ENCODE data around the gene PCDHAC1.
"Not testable (repeated sequence)": the region's sequence is repeated elsewhere in the genome, so short reads cannot be mapped to it uniquely, and the experiment has no call there.

The PCDHAC1 gene, protein sequence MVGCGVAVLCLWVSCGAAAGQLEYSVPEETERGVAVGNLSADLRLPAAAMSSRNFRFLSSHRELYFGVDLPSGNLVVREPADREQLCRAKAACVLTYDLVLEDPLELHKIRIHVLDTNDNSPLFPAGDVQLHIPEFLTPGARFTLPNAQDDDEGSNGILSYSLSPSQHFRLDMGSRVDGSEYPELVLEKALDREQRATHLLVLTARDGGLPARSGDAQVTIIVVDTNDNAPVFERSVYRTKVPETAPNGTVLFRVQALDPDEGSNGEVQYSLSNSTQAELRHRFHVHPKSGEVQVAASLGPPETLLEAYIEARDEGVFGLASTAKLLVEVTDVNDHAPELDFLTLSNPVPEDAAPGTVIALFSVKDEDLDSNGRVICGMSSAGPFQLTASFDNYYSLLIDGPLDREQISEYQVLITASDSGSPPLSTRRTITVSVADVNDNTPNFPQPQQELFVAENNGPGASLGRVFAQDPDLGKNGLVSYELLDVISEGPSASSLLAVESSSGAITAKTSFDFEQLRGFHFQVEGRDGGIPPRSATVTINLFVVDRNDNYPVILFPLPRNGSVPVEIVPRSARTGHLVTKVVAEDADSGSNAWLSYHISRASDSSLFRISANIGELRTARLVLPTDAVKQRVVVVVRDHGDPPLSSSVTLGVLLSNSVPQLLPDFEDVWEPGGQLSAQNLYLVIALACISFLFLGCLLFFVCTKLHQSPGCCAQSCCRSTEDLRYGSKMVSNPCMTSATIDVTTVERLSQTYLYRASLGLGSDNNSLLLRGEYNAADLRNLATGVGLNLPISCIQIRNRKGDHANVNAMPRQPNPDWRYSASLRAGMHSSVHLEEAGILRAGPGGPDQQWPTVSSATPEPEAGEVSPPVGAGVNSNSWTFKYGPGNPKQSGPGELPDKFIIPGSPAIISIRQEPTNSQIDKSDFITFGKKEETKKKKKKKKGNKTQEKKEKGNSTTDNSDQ

DNA sequence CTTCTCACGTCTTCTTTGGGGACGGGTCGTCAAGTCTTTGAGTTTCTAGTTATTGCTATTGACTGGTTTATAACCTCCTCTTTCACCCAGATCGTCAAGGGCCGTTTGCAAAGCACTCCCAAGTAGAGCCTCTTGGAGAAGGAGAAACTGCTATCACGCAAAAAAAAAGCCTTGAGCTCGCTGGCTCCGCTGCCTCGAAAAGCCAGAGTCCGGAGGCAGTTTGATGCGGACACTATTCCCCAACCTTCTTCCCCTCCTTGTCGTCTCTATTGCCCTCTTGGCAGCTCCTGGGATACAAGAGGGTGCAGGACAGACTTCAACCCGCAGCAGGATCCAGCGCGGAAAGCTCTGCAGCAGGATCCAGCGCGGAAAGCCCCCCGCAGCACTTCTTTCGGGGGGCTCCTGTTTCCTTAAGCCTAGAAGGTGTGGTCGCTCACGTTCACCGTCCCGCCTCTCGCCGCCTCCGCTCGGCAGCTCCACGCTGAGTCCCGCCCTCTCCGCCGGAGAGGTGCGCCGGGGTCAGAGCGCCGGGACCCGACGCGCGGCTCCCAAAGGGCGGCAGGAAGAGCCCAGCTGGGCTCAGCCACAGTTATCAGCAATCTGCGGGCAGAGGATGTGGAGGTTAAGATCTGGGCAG lies at the start of gene PCDHAC1:
Gene PCDHAC1, plus strand, starts transcription at position 494 of the 637 bp plus-strand sequence. CDS start 594 bp downstream, outside the sequence.
- Histone ChIP-seq H3K27me3 (ENCODE audit: insufficient read depth, insufficient read length) (peaks cover 17% of the 10 kb centered on the region), H3K4me1 (ENCODE audit: insufficient read depth, insufficient read length) (peaks cover 7% of the 10 kb centered on the region), H3K9me3 (ENCODE audit: insufficient read depth, low read length) (peaks cover 20% of the 10 kb centered on the region; the same call in 1 of the 2 replicates), H3K36me3 (ENCODE audit: insufficient read depth, insufficient read length, low read length) (no peaks in the 10 kb centered on the region), H3K9ac (ENCODE audit: insufficient read length, low read depth) (peak within 1 kb of the TSS; percentile 82), H3K4me3 (ENCODE audit: insufficient read length, low read depth) (peak within 1 kb of the TSS; percentile 58)
- DNase-seq (ENCODE audit: low read depth, low spot score) = peak; percentile 39
- no peak for TF ChIP-seq ZNF274 (IDR thresholded peaks at IDR 0.05; ENCODE audit: low read depth, low read length)
- no peak for TF ChIP-seq YY1 (IDR thresholded peaks at IDR 0.05; ENCODE audit: insufficient read depth, insufficient read length)
- no peak for TF ChIP-seq SUZ12 (IDR thresholded peaks at IDR 0.05; ENCODE audit: extremely low read depth, insufficient read depth, insufficient read length)

DNA sequence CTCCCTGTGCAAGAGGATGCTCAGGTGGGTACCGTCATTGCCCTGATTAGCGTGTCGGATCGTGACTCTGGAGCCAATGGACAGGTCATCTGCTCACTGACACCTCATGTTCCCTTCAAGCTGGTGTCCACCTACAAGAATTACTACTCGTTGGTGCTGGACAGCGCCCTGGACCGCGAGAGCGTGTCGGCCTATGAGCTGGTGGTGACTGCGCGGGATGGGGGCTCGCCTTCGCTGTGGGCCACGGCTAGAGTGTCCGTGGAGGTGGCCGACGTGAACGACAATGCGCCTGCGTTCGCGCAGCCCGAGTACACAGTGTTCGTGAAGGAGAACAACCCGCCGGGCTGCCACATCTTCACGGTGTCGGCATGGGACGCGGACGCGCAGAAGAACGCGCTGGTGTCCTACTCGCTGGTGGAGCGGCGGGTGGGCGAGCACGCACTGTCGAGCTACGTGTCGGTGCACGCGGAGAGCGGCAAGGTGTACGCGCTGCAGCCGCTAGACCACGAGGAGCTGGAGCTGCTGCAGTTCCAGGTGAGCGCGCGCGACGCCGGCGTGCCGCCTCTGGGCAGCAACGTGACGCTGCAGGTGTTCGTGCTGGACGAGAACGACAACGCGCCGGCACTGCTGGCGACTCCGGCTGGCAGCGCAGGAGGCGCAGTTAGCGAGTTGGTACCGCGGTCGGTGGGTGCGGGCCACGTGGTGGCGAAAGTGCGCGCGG lies 49.4 kb upstream of the PCDHAC1 start:
- not testable (repeated sequence) for H3K36me3 ChIP-seq (ENCODE audit: insufficient read depth, insufficient read length, low read length); H3K4me3 ChIP-seq (ENCODE audit: insufficient read length, low read depth); H3K9me3 ChIP-seq (ENCODE audit: insufficient read depth, low read length); H3K4me1 ChIP-seq (ENCODE audit: insufficient read depth, insufficient read length); DNase-seq (ENCODE audit: low read depth, low spot score); H3K27me3 ChIP-seq (ENCODE audit: insufficient read depth, insufficient read length); H3K9ac ChIP-seq (ENCODE audit: insufficient read length, low read depth)

GRCh38 chr5:140877262-140877581 lies 48.9 kb upstream of the PCDHAC1 start:
- H3K4me1 ChIP-seq (ENCODE audit: insufficient read depth, insufficient read length) = no peaks in the 10 kb centered on the region
- H3K9ac ChIP-seq (ENCODE audit: insufficient read length, low read depth) = no peak overlapping the region
- H3K27me3 ChIP-seq (ENCODE audit: insufficient read depth, insufficient read length) = no peaks in the 10 kb centered on the region
- H3K36me3 ChIP-seq (ENCODE audit: insufficient read depth, insufficient read length, low read length) = peaks cover 10% of the 10 kb centered on the region
- TF ChIP-seq ZNF274 (IDR thresholded peaks at IDR 0.05; ENCODE audit: low read depth, low read length) (no peak), SUZ12 (IDR thresholded peaks at IDR 0.05; ENCODE audit: extremely low read depth, insufficient read depth, insufficient read length) (no peak), YY1 (IDR thresholded peaks at IDR 0.05; ENCODE audit: insufficient read depth, insufficient read length) (no peak)
- H3K9me3 ChIP-seq (ENCODE audit: insufficient read depth, low read length) = peaks cover 4% of the 10 kb centered on the region; the same call in 1 of the 2 replicates
- DNase-seq (ENCODE audit: low read depth, low spot score) = no peak
- H3K4me3 ChIP-seq (ENCODE audit: insufficient read length, low read depth) = no peak overlapping the region

- H3K4me1 ChIP-seq (ENCODE audit: insufficient read depth, insufficient read length) = no peaks in the 10 kb centered on the region
- TF ChIP-seq ZNF274 (IDR thresholded peaks at IDR 0.05; ENCODE audit: low read depth, low read length) = no peak
- no peak for TF ChIP-seq YY1 (IDR thresholded peaks at IDR 0.05; ENCODE audit: insufficient read depth, insufficient read length)
- TF ChIP-seq SUZ12 (IDR thresholded peaks at IDR 0.05; ENCODE audit: extremely low read depth, insufficient read depth, insufficient read length) = no peak
- no peaks in the 10 kb centered on the region for H3K27me3 ChIP-seq (ENCODE audit: insufficient read depth, insufficient read length)
- peak within 1 kb of the TSS; percentile 40 for H3K4me3 ChIP-seq (ENCODE audit: insufficient read length, low read depth)
- DNase-seq (ENCODE audit: low read depth, low spot score) = no peak
- peaks cover 9% of the 10 kb centered on the region; the same call in 1 of the 2 replicates for H3K9me3 ChIP-seq (ENCODE audit: insufficient read depth, low read length)
- H3K36me3 ChIP-seq (ENCODE audit: insufficient read depth, insufficient read length, low read length) = peaks cover 10% of the 10 kb centered on the region
- H3K9ac ChIP-seq (ENCODE audit: insufficient read length, low read depth) = no peak within 1 kb of the TSS
Measured at GRCh38 chr5:140881889-140882590, 44.1 kb upstream of the PCDHAC1 start, which contains the start of gene PCDHA13. Gene PCDHA13, plus strand, starts transcription at chr5:140882124. Its CDS starts 145 bp downstream, at chr5:140882269.

- Histone ChIP-seq H3K9me3 (ENCODE audit: insufficient read depth, low read length) (peaks cover 9% of the 10 kb centered on the region; the same call in 1 of the 2 replicates), H3K4me1 (ENCODE audit: insufficient read depth, insufficient read length) (no peaks in the 10 kb centered on the region), H3K27me3 (ENCODE audit: insufficient read depth, insufficient read length) (no peaks in the 10 kb centered on the region), H3K9ac (ENCODE audit: insufficient read length, low read depth) (no peak overlapping the region), H3K4me3 (ENCODE audit: insufficient read length, low read depth) (peak overlapping the region; percentile 40), H3K36me3 (ENCODE audit: insufficient read depth, insufficient read length, low read length) (peaks cover 5% of the 10 kb centered on the region)
- TF ChIP-seq ZNF274 (IDR thresholded peaks at IDR 0.05; ENCODE audit: low read depth, low read length) (no peak), YY1 (IDR thresholded peaks at IDR 0.05; ENCODE audit: insufficient read depth, insufficient read length) (no peak), SUZ12 (IDR thresholded peaks at IDR 0.05; ENCODE audit: extremely low read depth, insufficient read depth, insufficient read length) (no peak)
- DNase-seq (ENCODE audit: low read depth, low spot score) = no peak
Measured at GRCh38 chr5:140882591-140882899, 43.6 kb upstream of the PCDHAC1 start.

DNA sequence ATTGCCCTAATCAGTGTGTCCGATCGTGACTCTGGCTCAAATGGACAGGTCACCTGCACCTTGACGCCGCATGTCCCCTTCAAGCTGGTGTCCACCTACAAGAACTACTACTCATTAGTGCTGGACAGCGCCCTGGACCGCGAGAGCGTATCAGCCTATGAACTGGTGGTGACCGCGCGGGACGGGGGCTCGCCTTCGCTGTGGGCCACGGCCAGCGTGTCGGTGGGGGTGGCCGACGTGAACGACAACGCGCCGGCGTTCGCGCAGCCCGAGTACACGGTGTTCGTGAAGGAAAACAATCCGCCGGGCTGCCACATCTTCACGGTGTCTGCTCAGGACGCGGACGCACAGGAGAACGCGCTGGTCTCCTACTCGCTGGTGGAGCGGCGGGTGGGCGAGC lies 42.7 kb upstream of the PCDHAC1 start:
- no peak for DNase-seq (ENCODE audit: low read depth, low spot score)
- no peaks in the 10 kb centered on the region for H3K27me3 ChIP-seq (ENCODE audit: insufficient read depth, insufficient read length)
- no peak for TF ChIP-seq ZNF274 (IDR thresholded peaks at IDR 0.05; ENCODE audit: low read depth, low read length)
- TF ChIP-seq YY1 (IDR thresholded peaks at IDR 0.05; ENCODE audit: insufficient read depth, insufficient read length) = no peak
- no peak for TF ChIP-seq SUZ12 (IDR thresholded peaks at IDR 0.05; ENCODE audit: extremely low read depth, insufficient read depth, insufficient read length)

More for the DNA sequence above, 42.7 kb upstream of the PCDHAC1 start:
- Histone ChIP-seq H3K9me3 (ENCODE audit: insufficient read depth, low read length) (peaks cover 9% of the 10 kb centered on the region; the same call in 1 of the 2 replicates), H3K9ac (ENCODE audit: insufficient read length, low read depth) (no peak overlapping the region), H3K4me1 (ENCODE audit: insufficient read depth, insufficient read length) (no peaks in the 10 kb centered on the region), H3K4me3 (ENCODE audit: insufficient read length, low read depth) (no peak overlapping the region), H3K36me3 (ENCODE audit: insufficient read depth, insufficient read length, low read length) (peaks cover 4% of the 10 kb centered on the region)

All from NT2/D1 (cell line).